GM18868 (cell line): Measurements from ENCODE around the gene NCKAP5.

Experiments
- ATAC-seq: cut with Tn5 transposase; IDR thresholded peaks from one replicate; pipeline ENCODE4 v1.9.1; 2021; ENCODE audit warnings: mild to moderate bottlenecking, moderate library complexity; ENCODE audit not compliant: unreplicated experiment

NCKAP5 gene

DNA sequence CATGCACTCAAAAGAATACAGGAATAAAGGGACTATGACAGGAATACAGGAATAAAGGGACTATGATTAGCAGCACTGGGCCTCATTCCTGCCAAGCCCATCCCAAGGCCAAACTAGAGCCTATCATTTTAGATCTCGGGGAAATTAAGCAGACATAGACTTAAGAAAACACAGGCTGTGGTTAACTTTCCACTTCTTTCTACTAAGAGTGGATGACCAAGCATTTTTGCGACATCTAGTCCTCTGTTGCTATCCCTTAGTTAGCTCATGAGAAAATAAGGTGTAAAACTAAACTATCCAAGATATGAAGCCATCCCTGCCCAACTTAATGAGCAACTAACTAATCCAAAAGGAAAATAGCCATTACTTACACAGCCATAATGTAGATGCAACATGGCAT is 904.2 kb downstream of the NCKAP5 start:
- ATAC-seq: no peak

DNA sequence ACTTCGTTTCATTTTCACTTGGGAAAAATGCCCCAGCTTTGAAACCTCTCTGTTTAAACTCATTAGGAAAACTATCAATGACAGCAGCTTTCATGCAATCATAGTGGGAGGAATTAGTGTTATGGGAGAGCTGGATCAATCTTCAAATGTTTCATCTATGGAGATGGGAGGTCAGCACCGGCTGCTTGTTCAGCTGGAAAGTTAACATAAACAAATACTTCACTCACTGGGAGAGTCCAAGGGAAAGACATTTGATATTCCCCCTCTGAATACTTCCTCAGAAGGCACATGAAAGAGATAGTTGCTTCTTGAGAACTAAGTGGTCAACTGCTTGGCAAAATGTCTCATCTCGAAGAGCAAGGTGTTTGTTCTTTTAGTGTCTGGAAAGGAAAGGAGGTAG is 905.5 kb downstream of the NCKAP5 start:
- ATAC-seq: no peak

DNA sequence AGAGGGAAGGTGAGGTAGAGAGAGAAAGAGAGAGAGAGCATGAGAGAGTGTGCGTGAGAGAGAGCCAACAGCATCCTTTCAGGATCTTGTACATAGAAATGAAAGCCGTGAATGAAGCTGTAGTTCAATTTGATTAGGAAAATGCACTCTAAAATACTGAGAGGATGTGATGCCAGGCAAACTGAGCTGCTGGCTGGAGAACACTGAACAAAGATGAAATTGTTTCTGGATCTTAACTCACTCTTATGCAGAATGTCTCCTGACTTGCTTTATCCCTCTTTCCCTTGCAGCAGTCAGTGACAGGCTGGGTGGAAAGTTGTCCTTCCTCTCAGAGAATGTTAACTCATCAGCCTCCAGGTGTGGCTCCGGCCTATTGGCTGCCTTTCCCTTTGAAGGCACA is 908.9 kb downstream of the NCKAP5 start:
- no peak for ATAC-seq

DNA sequence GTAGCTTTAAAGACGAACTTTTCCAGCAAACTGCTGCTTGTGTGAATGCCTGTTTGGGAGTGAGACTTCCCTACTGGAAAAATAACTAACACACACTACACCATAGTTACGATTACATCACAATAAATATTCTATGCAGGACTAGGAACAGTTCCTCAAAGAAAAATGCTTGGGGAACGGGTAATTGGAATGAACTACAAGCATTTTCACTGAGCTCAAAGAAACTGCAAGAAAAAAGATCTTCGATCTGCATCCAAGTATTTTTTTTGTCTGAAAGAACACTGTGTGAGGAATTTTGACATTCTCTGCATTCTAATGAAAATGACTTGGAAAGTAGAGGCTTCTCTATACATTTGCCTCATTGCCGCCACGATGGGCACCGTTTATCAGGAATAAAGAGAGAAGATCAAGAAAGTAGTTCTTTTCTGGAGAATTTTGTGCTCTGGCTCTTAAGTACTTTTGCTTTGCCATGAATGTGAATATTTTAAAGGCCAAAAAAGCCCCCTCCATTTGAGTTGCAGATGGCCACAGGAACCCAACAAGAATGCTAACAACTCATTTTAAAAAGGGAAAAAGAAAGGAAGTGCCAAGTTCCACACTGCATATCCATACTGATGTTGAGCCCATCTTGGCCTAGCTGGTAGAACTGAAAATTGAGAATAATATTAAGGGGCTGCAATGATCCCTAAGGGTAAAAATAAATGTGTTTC is 911.8 kb downstream of the NCKAP5 start:
- ATAC-seq: no peak

DNA sequence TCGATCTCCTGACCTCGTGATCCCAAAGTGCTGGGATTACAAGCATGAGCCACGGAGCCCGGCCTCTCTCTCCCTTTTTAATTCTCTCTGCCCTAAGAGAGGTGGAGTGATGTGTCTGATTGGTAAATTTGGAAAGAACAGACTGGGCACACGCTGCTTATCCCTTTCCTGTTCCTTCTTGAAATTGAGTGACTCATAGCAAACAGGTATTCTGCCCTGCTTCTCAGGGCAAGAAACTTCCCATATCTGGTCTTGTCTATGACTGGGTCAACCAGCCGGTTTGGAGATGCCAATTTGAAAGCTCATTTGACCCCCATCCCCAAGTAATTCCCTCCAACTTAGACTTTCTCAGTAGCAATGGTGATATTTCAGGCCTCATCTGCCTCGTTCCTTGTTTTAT is 913.3 kb downstream of the NCKAP5 start:
- ATAC-seq: no peak

DNA sequence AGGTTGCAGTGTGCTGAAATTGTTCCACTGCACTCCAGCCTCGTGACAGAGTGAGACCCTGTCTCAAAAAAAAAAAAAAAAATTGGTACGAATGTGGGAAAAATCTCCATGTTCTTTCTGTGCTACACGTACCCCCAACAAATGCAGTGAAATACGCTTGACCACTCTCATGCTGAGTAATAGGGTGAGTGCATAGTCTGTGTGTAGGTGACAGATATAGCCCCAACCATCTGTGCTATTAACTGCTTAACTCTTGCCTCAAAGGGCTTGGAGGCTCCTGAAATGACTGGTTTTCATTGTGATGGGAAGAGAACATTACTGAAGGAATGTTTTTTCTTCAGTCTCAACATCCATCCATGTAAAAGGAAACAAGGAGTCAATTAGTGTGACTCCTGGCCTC is 913.9 kb downstream of the NCKAP5 start:
- ATAC-seq: no peak

DNA sequence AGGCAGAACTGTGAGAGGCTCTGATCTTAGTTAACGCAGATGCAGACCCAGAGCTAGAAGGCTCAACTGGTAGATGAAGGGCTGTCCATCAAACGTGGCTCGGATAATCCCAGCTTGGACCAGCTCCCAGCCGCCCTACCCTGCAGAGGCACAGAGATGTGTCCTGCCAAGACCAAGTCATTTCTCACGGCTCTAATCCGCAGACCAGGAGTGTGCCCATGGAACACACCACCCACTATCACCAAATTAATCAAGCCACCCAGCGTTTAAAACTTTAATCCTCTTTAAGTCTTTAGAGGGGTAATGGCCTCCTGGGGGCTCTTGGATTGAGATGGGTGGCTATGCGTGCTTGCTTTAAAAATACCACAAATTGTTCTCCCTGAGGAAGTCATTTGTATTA is 915.8 kb downstream of the NCKAP5 start:
- no peak for ATAC-seq

DNA sequence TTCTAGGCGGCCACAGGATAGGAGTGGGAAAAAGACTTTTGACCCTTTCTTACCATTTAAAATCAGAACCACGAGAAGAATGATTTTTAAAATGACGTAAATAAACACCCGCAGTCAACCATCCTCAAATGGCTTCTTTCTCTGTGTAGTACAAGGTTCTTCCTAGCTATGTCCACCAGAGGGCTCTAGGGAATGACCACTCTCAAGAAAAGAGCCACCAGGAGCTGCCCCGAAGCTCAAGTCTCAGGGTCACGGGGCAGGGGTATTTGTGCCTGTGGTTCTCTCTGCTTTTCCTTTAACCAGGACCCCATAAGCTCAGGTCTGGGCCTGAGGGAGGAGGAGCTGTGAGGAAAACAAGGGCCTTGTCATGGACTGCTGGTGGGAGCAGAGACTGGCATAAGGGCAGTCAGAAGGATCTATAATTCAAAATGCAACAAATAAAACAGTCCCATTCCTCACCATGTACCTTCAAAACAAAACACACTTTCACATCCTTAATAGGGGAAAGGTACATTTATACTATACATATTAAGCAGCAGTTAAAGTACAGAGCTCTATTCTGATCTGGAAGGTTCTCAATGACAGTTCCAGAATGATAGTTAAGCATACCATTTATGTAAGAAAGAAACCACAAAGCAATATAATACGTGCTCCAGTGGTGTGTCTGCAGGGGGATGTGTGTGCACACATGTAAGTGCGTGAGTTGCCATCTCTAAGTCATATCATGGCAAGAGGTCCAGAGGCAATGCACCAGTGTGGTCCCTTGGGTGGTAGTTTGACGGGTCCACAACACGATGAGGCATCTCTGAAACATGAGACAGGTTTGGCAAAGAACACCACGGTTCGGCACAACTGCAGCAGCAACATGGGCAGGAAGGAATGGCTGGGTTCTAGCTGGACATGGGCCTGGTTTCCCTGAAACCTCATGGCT is 916.9 kb downstream of the NCKAP5 start:
- no peak for ATAC-seq

DNA sequence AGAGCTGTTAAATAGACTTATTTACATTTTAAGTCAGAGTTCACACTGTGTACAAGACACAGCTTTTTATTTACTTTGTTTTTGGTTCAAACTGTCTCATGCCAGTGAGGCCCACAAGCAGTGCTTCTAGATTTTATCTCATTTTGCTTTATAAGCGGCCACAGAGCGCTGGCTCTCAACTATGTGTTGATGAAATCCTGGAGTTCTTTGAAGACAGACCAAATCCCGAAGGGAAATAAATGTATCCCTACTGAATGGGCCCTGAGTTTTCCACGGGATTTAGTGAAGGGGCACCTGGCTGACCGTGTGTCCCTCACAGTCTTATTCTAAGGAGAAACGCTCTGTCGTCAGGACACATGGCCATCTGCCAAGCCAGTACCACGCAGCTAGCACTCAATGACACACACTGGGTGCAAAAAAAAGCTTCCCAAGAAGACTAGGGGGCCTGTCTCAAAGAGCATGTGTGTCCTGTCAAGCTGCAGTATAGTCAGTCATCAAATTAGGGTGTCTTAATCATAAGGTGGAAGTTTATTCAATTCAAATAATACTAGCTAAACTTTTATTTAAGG is 921.6 kb downstream of the NCKAP5 start:
- ATAC-seq: no peak

DNA sequence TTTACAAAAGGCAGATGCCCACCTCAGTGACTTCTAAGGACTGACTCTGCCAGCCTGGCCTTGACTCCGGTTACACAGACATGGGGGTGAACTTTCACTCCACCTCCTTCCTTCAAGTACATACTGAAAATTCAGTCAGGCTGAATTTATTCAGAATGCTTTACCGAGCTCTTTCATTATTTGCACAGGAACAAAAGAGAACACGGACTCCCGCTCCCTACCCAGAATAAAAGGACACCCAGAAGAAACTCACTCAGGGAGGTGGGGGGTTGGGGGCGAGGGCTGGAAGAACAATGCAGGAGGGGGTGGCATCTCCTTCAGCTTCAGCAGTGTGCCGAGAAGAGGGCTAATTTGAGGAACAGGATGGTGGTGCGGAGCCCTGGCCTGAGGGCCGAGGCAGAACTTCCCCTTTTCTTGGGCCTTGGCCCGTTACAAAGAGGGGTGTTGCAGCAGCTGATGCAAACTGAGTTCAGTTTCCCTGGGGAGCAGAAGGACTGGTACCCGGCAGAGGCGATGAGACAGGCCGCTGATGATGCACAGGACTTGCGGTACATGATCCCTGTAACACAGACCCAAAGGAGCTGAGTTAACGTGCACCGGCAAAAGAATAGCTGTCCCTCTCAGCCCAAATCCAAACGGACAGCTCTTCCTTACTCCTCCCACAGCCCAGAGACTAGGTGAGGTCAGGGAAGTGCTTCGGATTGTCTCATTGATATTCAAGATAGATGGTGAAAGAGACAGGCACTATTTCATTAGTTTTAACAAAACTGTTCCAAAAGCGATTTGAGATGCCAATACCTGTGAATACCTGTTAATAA is 922.3 kb downstream of the NCKAP5 start:
- peak; percentile 48 for ATAC-seq

DNA sequence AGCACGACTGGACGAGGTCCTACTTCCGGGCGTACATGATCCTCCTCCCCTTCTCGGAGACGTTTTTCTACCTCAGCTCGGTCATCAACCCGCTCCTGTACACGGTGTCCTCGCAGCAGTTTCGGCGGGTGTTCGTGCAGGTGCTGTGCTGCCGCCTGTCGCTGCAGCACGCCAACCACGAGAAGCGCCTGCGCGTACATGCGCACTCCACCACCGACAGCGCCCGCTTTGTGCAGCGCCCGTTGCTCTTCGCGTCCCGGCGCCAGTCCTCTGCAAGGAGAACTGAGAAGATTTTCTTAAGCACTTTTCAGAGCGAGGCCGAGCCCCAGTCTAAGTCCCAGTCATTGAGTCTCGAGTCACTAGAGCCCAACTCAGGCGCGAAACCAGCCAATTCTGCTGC is 923.1 kb downstream of the NCKAP5 start:
- no peak for ATAC-seq

DNA sequence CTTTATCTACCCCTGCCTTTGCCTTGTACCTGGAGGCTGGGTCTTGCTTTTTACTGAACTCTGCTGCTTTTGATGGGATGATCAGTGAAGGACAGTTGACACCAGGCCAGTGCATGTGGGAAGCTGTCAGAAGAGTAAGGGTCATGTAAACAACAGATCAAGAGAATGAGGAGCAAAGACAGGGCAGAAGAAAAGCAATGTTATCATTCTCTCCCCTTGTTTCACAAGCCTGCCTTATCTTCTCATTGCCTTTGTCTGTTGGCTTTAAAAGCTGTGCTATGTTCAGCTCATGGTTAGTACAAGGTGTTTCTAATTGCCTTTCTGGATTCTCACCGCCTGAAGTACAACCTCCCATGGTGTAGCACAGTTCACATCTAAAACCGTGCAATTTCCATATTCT is 925.8 kb downstream of the NCKAP5 start:
- ATAC-seq: no peak

DNA sequence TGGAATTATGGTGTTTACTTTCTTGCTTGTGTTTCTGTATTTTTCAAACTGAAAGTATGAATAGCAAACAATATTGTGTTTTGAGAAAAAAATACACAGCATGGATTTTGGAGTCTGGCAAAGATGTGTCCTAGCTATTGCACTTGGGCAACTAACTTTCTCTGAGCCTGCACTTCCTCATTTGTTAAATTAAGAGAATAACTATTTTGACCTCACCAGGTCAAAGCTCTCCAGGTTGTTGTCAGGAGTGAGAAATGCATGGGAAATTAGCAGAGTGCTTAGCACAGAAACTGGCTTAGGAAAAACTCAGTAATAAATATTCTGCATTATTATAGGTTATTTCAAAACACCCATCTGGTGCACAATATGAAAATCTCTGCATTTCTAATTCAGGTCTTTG is 926.4 kb downstream of the NCKAP5 start:
- ATAC-seq: no peak

DNA sequence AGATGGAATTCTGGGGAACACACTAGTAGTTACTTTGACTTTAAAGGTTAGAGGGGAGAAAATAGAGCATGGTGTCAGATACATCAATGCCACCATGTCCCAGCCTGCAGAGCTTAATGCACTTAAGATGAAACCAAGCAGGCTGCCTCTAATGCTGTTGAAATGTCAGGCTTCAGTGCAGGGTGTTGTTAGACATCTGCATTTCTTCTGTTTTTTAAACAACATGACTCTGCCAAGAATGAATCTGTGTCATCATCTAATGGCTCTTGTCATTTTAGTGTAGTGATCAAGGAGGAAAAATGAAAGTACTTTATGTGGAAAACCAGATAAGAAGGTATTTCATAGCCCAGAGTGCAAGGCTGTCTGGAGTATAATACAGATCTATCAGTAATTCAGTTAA is 928.1 kb downstream of the NCKAP5 start:
- no peak for ATAC-seq

DNA sequence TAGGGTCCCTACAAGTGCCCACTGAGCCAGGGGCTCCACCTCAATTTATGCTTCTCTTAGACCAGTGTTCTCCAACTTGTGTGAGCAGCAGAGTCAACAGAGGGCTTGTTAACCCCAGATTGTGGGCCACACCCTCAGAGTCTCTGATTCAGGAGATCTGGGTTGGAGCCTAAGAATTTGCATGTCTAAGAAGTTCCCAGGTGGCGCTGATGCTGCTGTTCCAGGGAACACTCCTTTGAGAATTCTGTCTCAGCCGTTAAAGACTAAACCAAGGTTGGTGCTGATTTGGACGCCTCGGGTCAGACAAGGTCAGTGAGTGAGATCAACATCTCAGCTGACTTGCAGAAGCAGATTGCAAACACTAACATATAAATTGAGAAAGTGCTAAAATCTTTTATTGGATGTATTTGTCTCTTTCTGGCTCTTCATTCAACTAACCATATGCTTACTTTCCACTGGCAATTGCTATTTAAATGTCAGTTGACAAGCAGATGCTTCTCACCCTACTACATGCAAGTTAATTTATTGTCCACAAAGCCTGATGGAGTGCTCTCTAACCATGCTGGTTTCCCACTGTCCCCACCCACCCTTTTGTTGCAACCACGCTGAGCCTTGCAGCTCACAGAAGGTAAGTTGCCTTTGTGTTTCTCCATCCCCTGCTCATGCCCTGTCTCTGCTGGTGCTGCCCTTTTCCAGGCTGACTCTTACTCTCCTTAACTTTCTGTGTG is 929.8 kb downstream of the NCKAP5 start:
- no peak for ATAC-seq

DNA sequence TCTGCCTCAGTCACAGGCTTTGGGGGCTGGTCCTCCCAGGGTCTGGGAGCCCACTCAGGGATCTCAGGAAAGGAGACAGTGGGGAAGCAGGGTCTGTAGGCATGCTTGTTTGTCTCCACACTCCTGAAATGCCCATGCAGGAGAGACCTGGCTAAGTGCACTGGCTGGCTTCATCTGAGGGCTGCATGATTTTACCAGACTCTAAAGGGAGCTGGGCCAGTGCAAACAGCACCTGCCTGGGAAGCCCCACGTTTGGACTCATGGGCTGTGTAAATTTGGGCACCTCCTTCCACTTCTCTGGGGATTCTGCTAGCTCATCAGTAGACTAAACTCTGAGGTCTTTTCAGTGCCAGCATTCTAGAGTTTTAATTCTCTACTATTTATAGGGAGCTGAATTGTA is 931.9 kb downstream of the NCKAP5 start:
- ATAC-seq: no peak

DNA sequence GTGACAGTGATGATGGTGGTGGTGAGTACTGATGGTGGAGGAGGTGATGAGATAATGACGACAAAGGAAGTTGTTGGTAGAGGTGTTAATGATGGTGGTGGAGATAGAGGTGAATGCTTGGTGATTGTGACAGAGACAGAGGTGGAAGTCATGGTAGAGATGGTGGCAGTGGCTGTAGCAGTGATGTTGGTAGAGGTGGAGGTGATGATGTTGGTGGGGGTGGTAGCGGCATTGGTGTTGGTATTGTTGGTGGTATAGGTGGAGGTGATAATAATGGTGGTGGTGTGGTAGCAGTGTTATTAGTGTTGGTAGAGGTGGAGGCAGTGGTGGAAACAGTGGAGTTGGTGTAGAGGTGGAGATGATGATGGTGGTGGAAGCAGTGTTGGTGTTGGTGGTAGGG is 934.6 kb downstream of the NCKAP5 start:
- no peak for ATAC-seq

DNA sequence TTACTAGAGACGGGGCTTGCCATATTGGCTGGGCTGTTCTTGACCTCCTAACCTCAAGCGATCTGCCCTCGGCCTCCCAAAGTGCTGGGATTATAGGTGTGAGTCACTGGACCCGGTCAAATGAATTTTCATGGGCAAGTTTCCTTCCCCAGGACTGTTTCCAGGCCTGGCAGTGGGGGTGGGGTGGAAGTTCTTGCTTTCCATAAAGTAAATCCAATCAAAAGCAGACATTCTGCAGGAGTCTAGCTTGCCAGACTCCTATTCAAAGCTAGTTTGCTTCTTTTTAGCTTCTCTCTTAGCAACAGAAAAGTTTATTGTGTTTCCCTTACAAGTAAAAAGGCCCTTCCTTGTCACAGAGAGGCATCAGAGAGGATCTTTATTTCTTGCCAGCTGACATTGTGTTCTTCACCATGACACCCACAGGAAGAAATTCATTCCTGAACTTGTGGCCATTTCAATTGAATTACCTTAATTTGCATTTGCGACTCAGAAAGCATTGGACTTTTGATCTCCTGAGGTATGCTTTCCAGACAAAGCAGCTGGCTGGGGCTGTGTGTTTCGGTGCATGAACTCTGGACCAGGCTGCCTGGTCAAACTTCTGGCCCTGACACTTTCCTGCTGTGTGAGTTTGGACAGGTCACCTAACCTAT is 936.1 kb downstream of the NCKAP5 start:
- no peak for ATAC-seq

DNA sequence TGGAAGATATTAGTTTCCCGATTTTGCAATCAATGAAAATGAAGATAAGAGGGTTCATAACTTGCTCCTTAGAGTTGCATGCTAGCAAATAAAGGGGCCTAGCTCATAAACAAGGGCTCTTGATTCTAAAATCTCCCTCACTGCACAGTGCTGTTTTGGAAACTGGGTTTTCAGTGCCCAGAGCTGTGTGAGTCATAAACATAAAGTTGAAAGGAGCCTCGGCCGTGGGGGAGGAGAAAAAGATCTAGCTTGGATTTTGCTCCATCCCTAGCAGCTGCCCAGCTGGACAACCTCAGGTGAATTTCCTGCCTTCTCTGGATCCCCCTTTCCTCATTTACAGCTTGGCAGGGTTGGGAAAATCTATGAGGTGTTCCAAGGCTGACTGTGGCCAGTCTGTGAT is 940.7 kb downstream of the NCKAP5 start:
- ATAC-seq: no peak
